Neural progenitor cell (in vitro differentiated cells): ENCODE results near the gene LAMA1. TPM values are rescaled to one million over a fixed set of nuclear protein-coding genes. Genes with fewer than 3 reads are reported as not detected.
A peak's percentile ranks its signal among the peaks of the same experiment; 100 is the strongest.

Source experiments
- DNase-seq: peaks from one replicate; pipeline ENCODE4 v3.0.0-alpha.2; 2016; ENCODE audit warnings: low spot score
- H2AFZ ChIP-seq: fragments of 200-600 bp; sonication (generic); replicated peaks from 2 replicates; pipeline ENCODE4 v1.6.1; 2016; ENCODE audit warnings: antibody characterized with exemption
- H3F3A ChIP-seq: fragments of 200-600 bp; sonication (generic); 2 replicates; pipeline ENCODE4 v1.6.1; 2016; ENCODE audit warnings: antibody characterized with exemption, low read depth
- H3K27ac ChIP-seq: fragments of 200-600 bp; sonication (generic); 2 replicates; pipeline ENCODE4 v1.5.1; 2016; ENCODE audit warnings: mild to moderate bottlenecking
- H3K27me3 ChIP-seq: fragments of 200-600 bp; sonication (generic); 2 replicates; pipeline ENCODE4 v1.6.1; 2016; ENCODE audit warnings: mild to moderate bottlenecking, moderate library complexity
- H3K36me3 ChIP-seq: fragments of 200-600 bp; sonication (generic); 2 replicates; pipeline ENCODE4 v1.5.1; 2016
- H3K4me1 ChIP-seq: fragments of 200-600 bp; sonication (generic); 2 replicates; pipeline ENCODE4 v1.6.1; 2016; ENCODE audit warnings: mixed run types
- H3K4me2 ChIP-seq: fragments of 200-600 bp; sonication (generic); 2 replicates; pipeline ENCODE4 v1.6.1; 2016
- H3K4me3 ChIP-seq: fragments of 200-600 bp; sonication (generic); 2 replicates; pipeline ENCODE4 v1.5.1; 2016
- H3K79me2 ChIP-seq: fragments of 200-600 bp; sonication (generic); 2 replicates; pipeline ENCODE4 v1.6.1; 2016; ENCODE audit warnings: low read depth
- H3K9ac ChIP-seq: fragments of 200-600 bp; sonication (generic); 2 replicates; pipeline ENCODE4 v1.6.1; 2016
- H3K9me3 ChIP-seq: fragments of 200-600 bp; sonication (generic); 2 replicates; pipeline ENCODE4 v1.5.1; 2016; ENCODE audit warnings: low read depth
- H4K20me1 ChIP-seq: fragments of 200-600 bp; sonication (generic); 2 replicates; pipeline ENCODE4 v1.6.1; 2016; ENCODE audit warnings: low read depth
- H3K27ac Mint-ChIP-seq: 3 replicates; pipeline ENCODE4 v1.8.0; 2021; ENCODE audit warnings: mixed read lengths
- H3K27me3 Mint-ChIP-seq: 2 replicates; pipeline ENCODE4 v1.8.0; 2022; ENCODE audit warnings: low read depth, mild to moderate bottlenecking, inconsistent platforms, moderate library complexity, mixed read lengths; ENCODE audit not compliant: insufficient read depth
- H3K36me3 Mint-ChIP-seq: 3 replicates; pipeline ENCODE4 v1.8.0; 2021; ENCODE audit warnings: mixed read lengths
- H3K4me1 Mint-ChIP-seq: 3 replicates; pipeline ENCODE4 v1.8.0; 2021; ENCODE audit warnings: mixed read lengths
- H3K4me3 Mint-ChIP-seq: 3 replicates; pipeline ENCODE4 v1.8.0; 2021; ENCODE audit warnings: mild to moderate bottlenecking, moderate library complexity, mixed read lengths
- H3K9me3 Mint-ChIP-seq: 3 replicates; pipeline ENCODE4 v1.8.0; 2020; ENCODE audit warnings: mixed read lengths
- EZH2 ChIP-seq: fragments of 200-600 bp; sonication (generic); IDR thresholded peaks from 2 replicates; pipeline ENCODE4 v1.6.1; 2017; ENCODE audit warnings: antibody characterized with exemption, mild to moderate bottlenecking, moderate library complexity
- EZH2phosphoT487 ChIP-seq: fragments of 200-600 bp; sonication (generic); IDR thresholded peaks from 2 replicates; pipeline ENCODE4 v1.6.1; 2017; ENCODE audit warnings: antibody characterized with exemption
- total RNA-seq: library from RNA; depleted of rRNA; stranded (reverse); fragments of >200 nt; gene quantifications from 2 replicates; pipeline ENCODE4 v1.2.3, GENCODE V29; 2015; ENCODE audit warnings: low replicate concordance
- TF ChIP-seq, protein P1 (sequence below): fragments of 200-600 bp; sonication (generic); IDR thresholded peaks from 2 replicates; pipeline ENCODE4 v1.5.1; 2017; ENCODE audit warnings: antibody characterized with exemption, mild to moderate bottlenecking

The LAMA1 gene
- total RNA-seq, 1 donor from 2014 or later: 80.3 TPM

DNA sequence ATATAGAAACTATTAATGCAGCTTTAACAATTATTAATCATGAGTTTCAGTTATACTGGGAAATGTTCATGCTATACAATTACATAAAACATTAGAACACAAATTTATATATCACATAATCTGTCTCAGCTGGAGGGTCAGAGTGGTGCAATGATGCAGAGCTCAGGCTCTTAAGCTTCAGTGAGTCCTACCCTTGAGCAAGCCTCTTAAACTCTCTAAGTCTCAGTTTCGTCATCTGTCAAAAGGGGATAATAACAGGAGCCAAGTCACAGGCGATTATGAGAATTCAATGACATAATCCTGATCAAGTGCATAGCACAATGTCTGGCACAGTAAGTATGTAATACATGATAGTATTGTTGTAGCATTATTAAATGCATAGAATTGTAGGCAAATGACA lies 46.0 kb downstream of the LAMA1 start:
- Histone ChIP-seq H3K79me2 (no peaks in the 10 kb centered on the region), H3F3A (no peaks in the 10 kb centered on the region), H3K27ac (no peak overlapping the region), H3K4me3 (no peak overlapping the region), H2AFZ (no peak overlapping the region), H3K27me3 (no peaks in the 10 kb centered on the region), H3K4me2 (no peak overlapping the region), H3K9ac (no peak overlapping the region), H3K4me1 (peaks cover 21% of the 10 kb centered on the region), H3K9me3 (no peaks in the 10 kb centered on the region), H4K20me1 (peaks cover 8% of the 10 kb centered on the region), H3K36me3 (peaks cover under 1% of the 10 kb centered on the region)
- peaks cover 41% of the 10 kb centered on the region for H3K36me3 Mint-ChIP-seq
- H3K9me3 Mint-ChIP-seq: no peaks in the 10 kb centered on the region
- H3K27me3 Mint-ChIP-seq: peaks cover 3% of the 10 kb centered on the region
- H3K4me3 Mint-ChIP-seq: no peak overlapping the region
- DNase-seq: no peak
- peaks cover 46% of the 10 kb centered on the region for H3K4me1 Mint-ChIP-seq
- TF ChIP-seq EZH2phosphoT487 (no peak), EZH2 (no peak)
- TF ChIP-seq, protein P1, sequence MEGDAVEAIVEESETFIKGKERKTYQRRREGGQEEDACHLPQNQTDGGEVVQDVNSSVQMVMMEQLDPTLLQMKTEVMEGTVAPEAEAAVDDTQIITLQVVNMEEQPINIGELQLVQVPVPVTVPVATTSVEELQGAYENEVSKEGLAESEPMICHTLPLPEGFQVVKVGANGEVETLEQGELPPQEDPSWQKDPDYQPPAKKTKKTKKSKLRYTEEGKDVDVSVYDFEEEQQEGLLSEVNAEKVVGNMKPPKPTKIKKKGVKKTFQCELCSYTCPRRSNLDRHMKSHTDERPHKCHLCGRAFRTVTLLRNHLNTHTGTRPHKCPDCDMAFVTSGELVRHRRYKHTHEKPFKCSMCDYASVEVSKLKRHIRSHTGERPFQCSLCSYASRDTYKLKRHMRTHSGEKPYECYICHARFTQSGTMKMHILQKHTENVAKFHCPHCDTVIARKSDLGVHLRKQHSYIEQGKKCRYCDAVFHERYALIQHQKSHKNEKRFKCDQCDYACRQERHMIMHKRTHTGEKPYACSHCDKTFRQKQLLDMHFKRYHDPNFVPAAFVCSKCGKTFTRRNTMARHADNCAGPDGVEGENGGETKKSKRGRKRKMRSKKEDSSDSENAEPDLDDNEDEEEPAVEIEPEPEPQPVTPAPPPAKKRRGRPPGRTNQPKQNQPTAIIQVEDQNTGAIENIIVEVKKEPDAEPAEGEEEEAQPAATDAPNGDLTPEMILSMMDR: no peak
- no peak overlapping the region for H3K27ac Mint-ChIP-seq

DNA sequence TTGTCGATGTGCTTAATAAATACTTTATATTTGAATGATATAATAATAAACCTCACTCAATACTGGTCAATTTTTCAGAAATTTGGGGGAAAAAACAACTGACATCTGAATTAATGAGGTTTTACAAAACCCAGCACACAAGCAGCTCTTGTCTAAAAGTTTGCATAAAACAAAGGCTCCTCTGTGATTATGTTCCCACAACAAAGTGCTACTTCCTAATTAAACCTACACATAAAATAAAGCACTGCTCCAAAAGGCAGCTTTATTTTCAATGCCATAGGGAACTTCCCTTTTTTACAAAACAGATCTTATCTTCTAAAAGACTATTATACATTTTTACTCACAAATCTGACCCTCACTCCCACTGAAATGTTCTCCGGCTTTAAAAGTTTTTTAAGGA lies 47.1 kb downstream of the LAMA1 start:
- Histone ChIP-seq H2AFZ (no peak overlapping the region), H3K9ac (no peak overlapping the region), H3K27me3 (no peaks in the 10 kb centered on the region), H3K36me3 (no peaks in the 10 kb centered on the region), H3K4me3 (no peak overlapping the region), H3K79me2 (no peaks in the 10 kb centered on the region), H4K20me1 (peaks cover 8% of the 10 kb centered on the region), H3K4me2 (no peak overlapping the region), H3K27ac (no peak overlapping the region), H3K9me3 (no peaks in the 10 kb centered on the region), H3F3A (no peaks in the 10 kb centered on the region), H3K4me1 (peaks cover 21% of the 10 kb centered on the region)
- H3K4me1 Mint-ChIP-seq: peaks cover 46% of the 10 kb centered on the region
- TF ChIP-seq, protein P1: no peak
- TF ChIP-seq EZH2phosphoT487: no peak
- no peak for TF ChIP-seq EZH2
- DNase-seq: no peak
- H3K4me3 Mint-ChIP-seq: no peak overlapping the region
- peak overlapping the region; percentile 16 for H3K27ac Mint-ChIP-seq
- no peaks in the 10 kb centered on the region for H3K9me3 Mint-ChIP-seq
- peaks cover 3% of the 10 kb centered on the region for H3K27me3 Mint-ChIP-seq
- peaks cover 34% of the 10 kb centered on the region for H3K36me3 Mint-ChIP-seq

DNA sequence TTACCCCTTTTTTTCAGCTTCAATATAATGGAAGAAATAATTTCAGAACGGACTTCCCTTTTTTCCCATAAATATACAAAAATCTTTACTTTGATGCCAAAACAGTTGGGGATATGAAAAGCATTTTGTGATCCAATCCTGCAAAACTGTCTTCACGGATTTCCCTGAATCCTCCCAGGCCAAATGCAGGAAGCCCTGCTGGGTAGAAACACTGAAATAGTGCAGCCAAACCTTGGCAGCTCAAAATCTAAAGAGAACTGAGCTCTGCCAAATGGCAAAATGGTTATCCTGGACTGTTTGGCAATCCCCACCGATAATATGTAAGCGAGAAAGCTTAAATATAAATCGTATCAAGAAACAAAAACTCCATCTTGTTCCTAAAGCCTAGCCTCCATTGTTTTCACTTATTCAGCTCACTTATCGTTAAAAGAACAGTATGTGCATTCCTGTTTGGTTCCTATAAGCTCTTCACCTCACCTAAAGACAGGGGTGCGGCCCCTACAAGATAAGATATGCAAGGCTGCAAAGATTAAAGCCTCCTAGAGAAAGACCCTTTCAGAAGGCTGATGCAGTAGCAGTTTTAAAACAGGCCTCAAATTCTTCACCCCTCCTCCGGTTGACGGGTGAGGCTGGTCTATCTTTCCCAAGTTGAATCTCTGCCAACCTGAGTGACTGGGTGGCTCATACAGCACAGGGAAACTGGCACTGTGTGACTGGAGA lies 48.6 kb downstream of the LAMA1 start:
- Histone ChIP-seq H3K36me3 (no peaks in the 10 kb centered on the region), H3K4me3 (no peak overlapping the region), H3K9me3 (no peaks in the 10 kb centered on the region), H3K9ac (no peak overlapping the region), H3K27ac (no peak overlapping the region), H3K79me2 (no peaks in the 10 kb centered on the region), H3F3A (no peaks in the 10 kb centered on the region), H3K4me2 (peak overlapping the region; percentile 11), H4K20me1 (peaks cover 8% of the 10 kb centered on the region), H3K27me3 (no peaks in the 10 kb centered on the region), H3K4me1 (peaks cover 21% of the 10 kb centered on the region), H2AFZ (no peak overlapping the region)
- no peak overlapping the region for H3K4me3 Mint-ChIP-seq
- no peaks in the 10 kb centered on the region for H3K9me3 Mint-ChIP-seq
- H3K27me3 Mint-ChIP-seq: peaks cover 3% of the 10 kb centered on the region
- H3K27ac Mint-ChIP-seq: no peak overlapping the region
- TF ChIP-seq EZH2phosphoT487 (no peak), EZH2 (no peak)
- TF ChIP-seq, protein P1: no peak
- DNase-seq: no peak
- H3K4me1 Mint-ChIP-seq: peaks cover 54% of the 10 kb centered on the region
- peaks cover 34% of the 10 kb centered on the region for H3K36me3 Mint-ChIP-seq
